Hypothalamus (tissue), 51 donors: Measurements from ENCODE around the gene OTX2.

Experiments used
- DNase-seq, 51 donors: peaks; one replicate each; lab custom pipeline; 2025; lab: John Stamatoyannopoulos, UW

OTX2 gene

DNA sequence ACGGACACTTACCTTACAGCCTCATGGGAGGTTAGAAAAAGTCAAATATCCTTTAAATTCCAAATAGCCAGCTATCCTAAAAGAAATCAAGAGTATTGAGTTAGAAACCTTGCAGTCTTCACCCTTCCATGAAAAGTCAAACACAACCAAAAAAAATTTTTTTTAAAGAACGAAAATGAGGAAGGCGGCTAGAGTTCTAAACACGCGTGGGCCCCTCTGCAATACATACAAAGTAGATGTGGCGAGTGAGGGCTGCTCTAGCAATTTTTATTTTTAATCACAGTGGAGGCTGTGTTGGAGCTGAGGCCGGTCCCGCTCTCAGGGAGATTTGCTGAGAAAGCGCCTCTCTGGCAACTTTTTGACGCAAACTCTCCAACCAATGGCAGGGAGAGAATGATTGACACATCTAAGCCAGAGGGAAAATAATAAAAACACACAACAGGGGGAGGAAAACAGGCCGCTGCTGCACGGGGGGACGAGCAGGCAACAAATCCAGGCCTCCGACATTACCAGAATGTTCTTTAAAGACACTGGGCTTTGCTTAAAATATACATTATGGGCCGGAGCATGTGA, at the start of gene OTX2:
TSS of gene OTX2 (minus strand) at position 333 of the 573 bp plus-strand sequence. CDS start 5,023 bp downstream, outside the sequence.
- DNase-seq = peak in 1 of 51 donors; percentile 26

DNA sequence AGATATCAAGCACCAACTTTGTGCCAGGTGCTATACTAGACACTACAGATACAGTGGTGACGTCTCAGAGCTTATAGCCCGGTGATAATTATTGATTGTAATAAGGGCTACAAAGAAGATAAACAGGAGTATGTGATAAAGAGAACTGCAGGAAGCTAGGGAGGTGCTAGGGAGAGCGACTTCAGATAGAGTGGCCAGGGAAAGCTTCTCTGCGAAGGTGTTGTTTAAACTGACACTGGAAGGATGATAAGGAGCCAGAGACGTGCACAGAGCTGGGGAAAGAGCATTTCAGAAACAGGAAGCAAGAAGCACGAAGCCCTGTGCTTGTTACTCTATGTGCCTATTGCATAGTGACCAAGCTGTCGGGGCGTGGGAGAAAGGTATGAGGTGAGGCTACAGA, 48.1 kb upstream of the OTX2 start:
- DNase-seq = no peak

DNA sequence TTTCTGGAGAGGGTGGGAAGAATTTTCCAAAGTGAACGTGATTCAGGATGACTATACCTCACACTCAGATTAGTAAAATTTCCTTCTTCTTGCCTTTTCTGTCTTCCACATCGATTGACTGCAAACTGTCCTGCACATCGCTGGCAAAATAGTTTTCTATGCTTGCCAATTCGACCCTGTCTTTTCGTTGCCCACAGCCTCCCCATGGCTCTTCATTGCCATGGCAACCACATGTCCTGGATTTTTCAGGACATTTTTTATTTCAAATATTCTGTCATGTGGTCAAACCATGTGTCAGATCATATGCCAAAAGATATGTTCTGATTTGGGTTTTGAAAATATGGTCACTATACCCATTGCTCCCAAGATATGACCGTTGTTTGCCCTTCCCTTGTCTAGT, 46.9 kb upstream of the OTX2 start:
- DNase-seq = no peak

DNA sequence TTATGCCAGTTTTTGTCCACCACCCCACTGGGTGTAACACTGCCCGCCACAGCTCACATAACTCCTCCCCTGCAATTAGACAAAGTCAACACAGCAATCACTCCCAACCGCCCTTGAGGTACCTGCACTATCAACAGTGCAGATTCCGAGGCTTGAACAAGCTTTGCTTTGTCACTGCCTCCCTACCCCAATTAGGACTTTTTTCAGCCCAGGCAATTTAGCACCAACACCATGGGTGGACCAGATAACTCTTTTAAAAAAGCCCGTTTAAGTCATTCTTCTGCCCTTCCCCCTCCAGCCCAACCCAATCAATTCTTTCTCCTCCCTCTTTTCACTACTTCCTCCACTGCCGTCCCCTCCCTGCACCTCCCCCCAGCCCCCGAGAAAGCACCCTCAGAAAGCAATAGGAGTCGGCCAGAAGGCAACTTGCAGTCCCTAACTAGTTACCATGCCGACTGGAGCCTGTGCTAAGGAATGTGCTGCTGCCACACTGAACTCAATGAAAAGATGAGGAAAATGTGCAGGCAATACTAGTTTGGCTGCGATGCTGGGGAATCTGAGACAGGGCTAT, 45.7 kb upstream of the OTX2 start:
- DNase-seq = peak in 28 of 51 donors; percentile 0 to 49 (median 12)

DNA sequence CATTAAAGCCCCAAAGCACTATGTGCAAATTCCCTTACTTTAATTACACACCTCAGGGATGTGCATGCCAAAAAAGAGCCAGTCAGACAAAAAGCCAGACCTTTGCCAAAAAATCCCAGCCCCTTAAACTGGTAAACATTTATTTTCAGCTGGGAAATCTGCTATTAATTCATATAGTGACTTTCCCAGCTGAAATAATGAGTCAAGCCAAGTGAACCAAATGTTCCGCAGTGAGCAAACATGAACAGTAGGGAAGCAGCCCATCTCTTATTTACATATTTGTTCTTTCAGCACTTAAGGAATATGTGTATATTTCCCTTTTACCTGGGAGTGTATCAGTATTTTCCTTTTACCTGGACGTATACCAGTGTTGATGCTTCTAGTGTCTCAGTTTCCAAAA, 44.0 kb upstream of the OTX2 start:
- DNase-seq = no peak

DNA sequence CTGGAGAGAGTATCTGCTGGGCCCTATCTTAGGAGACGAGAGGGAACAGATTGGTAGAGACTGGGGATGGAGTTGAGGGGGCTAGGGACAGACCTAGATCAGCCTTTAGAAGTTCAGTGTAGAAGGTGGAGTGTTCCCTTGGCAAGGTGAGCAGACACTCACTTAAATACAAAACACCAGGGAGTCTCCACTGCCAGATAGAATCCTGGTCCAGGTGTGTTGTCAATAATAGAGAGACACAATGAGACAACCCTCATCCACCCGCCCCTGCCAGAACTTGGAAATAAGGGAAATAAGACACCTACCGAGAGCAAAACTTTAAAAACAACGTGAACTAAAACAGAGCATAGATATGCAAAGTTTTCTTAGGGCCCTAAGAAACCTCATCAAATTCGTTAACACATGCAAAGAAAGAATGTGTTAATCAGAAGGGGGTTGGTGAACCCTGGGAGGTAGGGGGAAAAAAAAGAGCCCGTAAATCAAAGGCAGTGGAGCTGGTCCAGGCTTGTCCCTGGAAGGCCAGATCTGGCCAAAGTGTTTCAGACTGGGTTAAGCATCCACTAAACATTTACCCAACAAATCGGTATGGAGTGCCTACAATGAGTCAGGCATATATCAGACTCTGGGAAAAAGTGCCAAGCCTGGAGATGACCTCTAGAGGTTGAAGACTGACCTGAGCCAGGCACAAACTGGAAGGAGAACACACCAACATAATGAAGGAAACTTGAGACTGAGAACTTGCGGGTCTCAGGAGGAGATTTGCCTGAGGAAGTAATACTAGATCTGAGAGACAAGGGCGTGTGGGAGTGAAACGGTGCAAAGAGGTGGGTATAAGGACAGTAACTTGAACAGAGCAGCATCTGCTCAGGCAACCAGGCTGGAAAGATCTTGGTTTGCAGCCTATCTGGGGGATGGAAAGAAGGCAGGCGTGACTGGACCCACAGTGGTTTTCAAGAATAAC, 37.0 kb upstream of the OTX2 start:
- DNase-seq = no peak

DNA sequence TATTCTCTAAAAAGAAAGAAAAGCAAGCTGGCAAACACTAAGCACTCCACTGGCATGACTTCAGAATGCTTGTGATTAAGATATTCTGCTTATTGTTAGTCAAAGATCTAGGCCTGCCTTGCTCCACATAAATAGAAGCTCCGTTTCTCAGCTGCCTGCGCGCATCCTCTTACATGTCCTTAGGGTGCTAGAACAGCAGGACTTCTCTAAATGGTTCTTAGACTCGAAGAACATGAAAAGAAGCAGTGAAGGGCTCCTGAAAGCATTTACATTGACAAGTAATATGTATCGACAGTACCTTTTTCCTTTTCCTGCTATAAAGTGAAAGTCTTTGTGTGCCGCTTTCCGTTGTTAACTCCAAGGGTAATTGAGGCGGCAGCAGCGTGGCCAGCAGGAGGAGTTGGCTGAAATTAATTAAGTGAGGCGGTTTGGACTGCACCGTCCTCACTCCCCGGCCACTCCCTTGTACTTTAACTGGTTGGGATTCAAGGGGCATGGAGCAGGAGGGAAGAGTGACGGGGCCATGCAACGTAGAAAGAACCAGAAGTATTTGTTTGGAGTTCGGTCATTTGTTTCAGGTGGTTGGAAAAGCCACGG, 34.2 kb upstream of the OTX2 start:
- no peak for DNase-seq

DNA sequence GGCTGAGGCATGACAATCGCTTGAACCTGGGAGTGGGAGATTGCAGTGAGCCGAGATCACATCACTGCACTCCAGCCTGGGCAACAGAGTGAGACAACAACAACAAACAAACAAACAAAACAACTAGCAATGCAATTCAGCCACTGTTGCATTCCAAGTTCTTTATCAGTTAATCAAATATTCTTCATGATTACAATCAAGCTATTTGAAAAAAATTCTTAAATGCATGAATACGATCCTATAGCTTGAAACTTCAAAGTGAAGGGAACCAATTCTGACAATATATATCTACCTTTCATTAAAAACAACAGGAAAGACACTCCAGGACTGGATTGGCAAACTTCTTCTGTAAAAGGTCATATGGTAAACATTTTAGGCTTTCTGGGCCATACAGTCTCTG, 31.3 kb upstream of the OTX2 start:
- DNase-seq = no peak

DNA sequence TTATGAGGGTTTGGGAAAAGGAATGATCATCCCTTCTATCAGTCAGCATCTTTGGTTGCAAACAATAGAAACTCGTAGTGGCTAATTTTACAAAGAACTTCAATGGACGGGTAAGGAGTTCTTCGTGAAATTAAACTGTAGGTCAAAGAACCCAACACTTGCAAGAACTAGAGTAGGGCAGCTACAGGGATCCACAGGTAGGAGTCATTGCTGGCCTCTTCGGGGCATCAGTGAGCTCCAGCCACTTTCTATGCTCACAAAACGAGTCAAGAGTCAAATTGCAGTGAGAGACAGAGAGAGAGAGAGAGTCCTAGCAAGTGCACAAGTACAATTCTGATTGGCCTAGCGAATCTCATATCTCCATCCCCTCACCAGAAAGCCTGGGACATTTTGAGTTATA, 29.9 kb upstream of the OTX2 start:
- no peak for DNase-seq

DNA sequence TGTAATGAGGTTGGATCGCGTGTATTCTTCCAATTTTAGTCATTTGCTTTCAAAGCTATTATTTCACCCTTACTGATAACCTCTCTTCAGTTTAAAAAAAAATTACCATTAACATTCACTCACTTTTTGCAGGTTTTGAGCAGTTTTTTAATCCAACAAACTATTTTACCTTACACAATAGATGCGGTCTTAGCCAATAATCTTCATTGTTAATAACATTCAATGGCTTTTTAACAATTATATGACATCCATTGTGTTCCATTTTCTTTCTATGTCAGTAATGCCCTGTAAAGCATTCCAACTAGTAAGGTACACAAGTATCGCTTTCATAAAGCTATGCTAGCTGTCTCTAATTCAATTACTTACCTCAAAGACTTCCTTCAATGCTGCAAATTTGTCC, 18.9 kb upstream of the OTX2 start:
- no peak for DNase-seq

DNA sequence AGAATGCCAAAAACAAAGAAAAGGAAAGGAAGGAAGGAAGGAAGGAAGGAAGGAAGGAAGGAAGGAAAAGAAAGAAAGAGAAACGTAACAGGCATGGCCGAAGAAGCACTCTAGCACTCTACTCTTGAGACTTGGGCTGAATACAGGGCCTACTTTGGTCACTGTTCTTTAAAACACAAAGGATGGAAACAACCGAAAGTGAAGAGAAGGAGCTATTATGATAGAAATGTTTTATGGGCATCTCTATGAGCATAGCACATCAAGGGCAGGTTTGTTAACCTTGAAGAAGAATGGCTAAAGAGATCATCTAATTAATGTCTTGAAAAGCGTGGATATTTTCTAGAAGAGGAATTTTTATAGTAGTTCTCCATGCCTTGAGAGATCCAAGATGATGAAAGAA, 15.9 kb upstream of the OTX2 start:
- DNase-seq = no peak

DNA sequence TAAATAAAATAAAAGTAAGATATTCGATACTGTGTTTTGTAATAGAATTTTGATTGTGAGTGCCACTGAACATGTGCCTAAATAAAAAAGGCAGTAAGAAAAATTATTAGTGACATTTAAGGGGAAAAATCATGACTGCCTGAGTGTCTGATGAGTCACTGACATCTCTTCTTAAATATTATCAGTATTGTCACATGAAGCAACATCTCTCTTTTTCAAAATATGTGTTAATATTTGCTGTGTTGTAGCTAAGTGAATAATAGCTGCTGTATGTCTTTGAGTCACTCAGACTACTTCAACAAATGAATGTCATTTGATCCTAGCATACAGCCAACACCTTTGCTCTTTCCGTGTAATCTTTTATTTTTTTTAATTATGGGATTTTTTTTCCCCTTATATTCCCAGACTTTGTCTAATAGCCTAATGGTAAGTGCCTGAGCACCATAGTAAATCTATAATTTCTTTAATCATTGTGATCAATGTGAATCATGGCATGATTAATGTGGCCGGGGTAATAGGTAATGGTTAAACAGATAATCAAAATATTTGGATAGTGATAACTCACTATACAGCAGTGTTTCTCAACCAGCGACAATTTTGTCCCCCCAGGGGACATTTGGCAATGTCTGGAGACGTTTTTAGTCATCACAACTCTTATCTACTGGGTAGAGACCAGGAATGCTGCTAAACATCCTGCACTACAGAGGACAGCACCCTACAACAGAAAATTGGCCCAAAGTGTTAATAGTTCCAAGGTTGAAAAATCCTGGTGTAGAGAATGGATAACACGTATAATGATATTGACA, 11.7 kb upstream of the OTX2 start:
- DNase-seq = no peak

DNA sequence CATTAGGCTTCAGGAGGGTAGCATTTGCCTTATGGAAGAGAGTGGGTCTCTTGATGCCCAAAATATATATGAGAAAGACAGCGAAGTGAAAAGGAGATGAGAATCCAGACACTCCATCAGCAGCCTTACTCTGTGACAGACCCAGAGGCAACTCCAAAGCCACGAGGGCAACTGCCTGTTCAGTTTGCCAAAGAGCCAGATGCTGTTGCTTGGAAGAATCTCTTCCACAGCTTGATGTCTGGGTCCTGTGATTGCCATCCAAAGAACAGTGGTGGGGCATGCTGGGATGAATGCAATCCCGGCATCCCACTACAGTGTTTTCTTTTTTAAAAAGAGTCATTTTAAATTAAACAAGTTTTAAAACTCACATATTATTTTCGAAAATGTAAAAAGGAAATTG, 10.9 kb upstream of the OTX2 start:
- no peak for DNase-seq

DNA sequence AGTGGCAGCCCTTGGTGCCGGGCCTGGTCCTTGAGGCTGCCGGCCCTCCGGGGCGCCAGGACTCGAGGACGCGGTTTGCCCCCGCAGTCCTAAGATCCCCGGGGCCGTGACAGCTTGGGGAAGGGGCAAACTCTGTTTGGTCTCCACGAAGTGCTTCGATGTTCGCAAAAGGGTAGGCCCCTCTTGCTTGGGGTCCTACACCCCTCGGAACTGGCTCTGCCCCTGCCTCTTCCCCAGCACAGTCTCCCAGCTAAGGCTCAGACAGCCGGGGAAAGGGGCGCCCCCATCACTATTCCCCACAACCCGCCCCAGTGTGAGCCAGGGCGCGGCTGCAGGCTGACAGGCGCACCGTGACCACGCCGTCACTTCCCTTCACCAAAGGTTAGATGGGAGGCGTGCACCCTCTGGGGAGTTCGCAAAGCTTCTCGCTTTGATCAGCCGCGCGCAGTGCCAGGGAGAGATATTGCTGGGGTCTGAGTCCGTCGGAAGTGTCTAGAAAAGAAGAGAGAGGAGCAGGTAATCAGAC, 7.2 kb upstream of the OTX2 start:
- no peak for DNase-seq

DNA sequence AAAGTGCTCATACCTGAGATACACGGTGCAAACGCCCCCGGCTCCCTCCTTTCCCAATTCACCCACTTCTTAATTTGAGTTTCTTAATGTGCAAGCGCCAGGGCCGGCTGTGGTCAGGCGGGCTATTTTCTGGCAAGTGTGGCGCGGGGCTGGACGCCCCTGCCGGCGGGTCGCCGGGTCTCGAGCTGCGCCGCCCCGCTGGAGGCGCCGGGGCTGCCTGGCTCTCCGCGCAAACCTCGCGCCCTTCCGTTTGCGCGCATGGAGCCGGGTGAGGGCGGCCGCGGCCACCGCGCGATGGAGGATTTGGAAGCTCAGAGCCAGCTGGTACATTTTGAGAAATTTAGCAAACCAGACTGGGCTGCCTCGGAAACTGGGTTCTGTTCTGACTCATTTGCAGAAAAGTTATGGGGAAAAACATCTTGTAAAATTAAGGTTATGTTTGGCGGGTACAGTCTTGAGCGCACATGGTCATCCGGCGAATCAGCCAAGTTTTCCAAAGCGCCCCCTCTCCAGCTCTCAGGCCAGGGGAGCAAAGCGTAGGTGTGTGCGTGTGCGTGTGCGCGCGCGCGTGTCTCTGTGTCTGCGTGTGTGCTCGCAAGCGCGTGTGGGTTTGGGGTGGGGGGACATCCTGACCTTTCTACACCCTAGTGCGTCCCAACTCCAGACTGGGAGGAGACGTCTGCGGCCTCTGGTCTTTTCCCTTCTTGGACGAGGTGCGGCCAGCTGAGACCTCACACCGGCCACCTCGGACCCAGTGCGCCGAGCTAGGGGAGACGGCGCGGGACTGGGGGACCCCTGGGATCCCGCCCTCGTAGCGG, 6.5 kb upstream of the OTX2 start:
- DNase-seq = no peak

DNA sequence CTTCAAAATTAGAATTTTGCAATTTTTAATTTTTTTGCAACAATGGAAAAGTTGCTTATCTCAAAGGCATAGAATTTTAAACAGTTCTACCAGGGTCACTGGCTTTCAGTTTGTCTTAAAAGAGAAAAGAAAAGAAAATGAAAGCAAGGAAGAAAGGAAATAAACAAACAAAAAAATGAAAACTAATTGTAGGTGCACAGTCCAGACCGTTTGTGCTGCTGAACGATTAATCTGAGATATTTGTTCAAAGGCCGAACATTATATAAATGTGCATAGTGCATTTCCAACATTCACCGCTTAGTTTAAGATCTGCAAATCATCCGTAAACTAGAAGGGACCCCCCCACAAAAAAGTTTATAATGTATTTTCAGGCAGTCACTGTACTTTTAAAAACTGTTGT, 5.5 kb upstream of the OTX2 start:
- no peak for DNase-seq

DNA sequence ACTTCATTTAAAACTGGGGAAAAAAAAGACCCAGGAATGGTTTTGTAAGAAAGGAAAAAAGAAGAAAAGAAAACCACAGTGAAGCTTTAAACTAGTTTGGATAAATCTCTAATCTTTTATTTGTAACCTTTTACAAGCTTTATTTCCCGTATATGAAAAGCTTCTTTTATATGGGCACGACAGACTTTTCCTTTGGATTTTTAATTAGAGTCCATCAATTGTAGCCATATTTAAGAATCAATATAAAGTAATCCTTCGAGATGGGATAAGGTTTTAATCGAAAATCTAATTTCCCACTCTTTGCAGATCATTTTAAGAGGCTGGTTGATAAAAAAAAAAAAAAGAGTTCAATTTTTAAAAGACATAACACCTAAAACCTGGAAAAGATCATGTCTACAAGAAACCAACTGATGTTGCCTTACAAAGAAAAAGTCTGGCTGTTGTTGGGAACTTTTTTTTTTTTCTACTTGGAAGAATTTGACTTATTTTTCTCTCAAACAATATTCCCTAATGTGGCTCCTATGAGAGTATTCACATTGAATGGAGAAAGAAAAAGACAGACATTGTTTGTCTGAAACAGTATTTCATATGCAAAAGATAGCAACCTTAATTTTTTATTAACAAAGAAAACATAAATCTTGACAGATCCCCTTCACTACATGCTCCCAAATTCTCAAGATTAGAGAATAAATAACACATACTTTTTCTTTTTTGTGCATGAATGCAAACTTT, 4.9 kb upstream of the OTX2 start:
- no peak for DNase-seq

DNA sequence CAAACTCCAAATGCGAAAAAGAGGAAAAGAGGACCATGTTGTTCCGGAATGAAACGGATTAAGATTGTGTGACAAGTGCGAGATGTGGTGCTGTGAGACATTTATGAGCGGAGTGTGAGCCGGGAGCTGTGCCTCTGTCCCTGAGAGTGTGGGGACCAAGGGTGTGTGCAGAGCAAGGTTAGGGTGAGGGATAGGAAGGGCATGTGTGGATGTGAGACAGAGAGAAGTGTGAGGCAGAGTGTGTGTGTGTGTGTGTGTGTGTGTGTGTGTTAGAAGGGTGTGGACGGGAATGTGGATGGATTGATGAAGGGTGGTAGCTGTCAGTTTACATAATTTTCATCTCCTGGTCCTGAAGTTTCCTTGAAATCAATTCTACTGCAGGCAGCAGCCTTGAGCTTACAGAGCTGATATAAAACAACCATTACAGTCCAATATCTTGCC, 4.3 kb upstream of the OTX2 start:
- no peak for DNase-seq

DNA sequence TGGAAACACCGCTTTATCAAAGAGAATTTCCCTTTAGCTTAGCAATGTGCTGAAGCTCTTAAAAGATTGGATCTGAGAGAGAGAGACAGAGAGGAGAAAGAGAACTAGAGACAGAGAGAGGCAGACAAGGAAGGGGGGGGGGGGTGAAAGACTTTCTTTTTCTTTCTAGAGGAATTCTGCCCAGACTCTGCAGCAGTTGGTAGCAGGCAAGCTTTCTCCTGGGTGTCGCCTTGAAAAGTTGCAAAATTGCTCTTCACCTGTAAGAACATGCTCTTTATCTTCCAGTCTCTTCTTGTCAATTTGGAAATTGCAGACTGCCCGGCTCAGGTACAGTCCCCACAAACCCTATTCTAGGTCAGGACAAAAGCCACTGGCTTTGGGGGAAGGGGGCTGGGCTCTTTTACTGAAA, 2.9 kb upstream of the OTX2 start:
- no peak for DNase-seq
